ENCODE data around the gene SART3. TPM values are rescaled to one million over a fixed set of nuclear protein-coding genes. Genes with fewer than 3 reads are reported as not detected.
A peak's percentile ranks its signal among the peaks of the same experiment; 100 is the strongest.

SART3 gene
- total and polyA plus RNA-seq, 10 of the 15 experiments (the other 5 are each of a cell fraction or from before 2014, with no cell fraction given): 8.8 to 179 (median 54.9) TPM

GRCh38 chr12:108570743-108571608 is 10.0 kb upstream of the SART3 start:
- no peak for FAIRE-seq
- Histone ChIP-seq H2AFZ (ENCODE audit: control insufficient read depth, low read depth, low read length) (no peak overlapping the region), H3K27ac (ENCODE audit: control insufficient read depth, insufficient read depth) (peak overlapping the region; percentile 100), H3K4me3 (no peak overlapping the region), H3K4me1 (ENCODE audit: control insufficient read depth, insufficient read depth, low read length) (peaks cover 89% of the 10 kb centered on the region), H3K79me2 (ENCODE audit: control insufficient read depth, insufficient read depth, low read length) (peaks cover 10% of the 10 kb centered on the region), H3K9me3 (replicated peaks; ENCODE audit: control insufficient read depth, insufficient read depth, low read length) (no peaks in the 10 kb centered on the region), H3K36me3 (ENCODE audit: control insufficient read depth in 2 of 2, insufficient read depth in 2 of 2, low read length in 1 of 2) (peaks cover 6 to 12% of the 10 kb centered on the region in 2 experiments), H3K27me3 (replicated peaks in 1 of 2; ENCODE audit: control insufficient read depth in 2 of 2, insufficient read depth in 2 of 2, low read length in 1 of 2) (no peaks in the 10 kb centered on the region), H3K9ac (ENCODE audit: control insufficient read depth, insufficient read depth, low read length) (peak overlapping the region; percentile 48), H4K20me1 (ENCODE audit: control insufficient read depth, insufficient read depth) (no peaks in the 10 kb centered on the region), H3K4me2 (ENCODE audit: control insufficient read depth, insufficient read depth) (peak overlapping the region; percentile 46)
- no TSS peak for BruUV-seq (replicated peaks)
- intact Hi-C loops (cut with micrococcal nuclease; ENCODE audit: unreplicated experiment): loop anchor here (2.0 kb wide), 1 partner anchor 522 kb away; the partner anchor contains the start of gene ALKBH2
- no peak for ATAC-seq
- ChIA-PET SMC1A (ENCODE audit: uncharacterized antibody, unreplicated experiment) (interaction anchor here (0.7 to 26.5 kb wide), 17 partner anchors 22 to 509 kb away, joined by 3 to 718 read pairs (median 3); partner anchors contain the start of gene SELPLG), CTCF (interaction anchor here (0.7 to 21.5 kb wide), 21 partner anchors 10 to 522 kb away, joined by 3 to 866 read pairs (median 4); partner anchors contain the start of genes ALKBH2, ISCU, SART3 and SELPLG), RAD21 (ENCODE audit: unreplicated experiment) (interaction anchor here (0.9 to 23.0 kb wide), 12 partner anchors 9 to 522 kb away, joined by 3 to 633 read pairs (median 6); partner anchors contain the start of genes ALKBH2, ISCU and SELPLG), POLR2A (interaction anchor here (0.5 to 14.2 kb wide), 12 partner anchors 9 to 283 kb away, joined by 3 to 211 read pairs (median 5); partner anchors contain the start of genes ISCU and SELPLG)
- in situ Hi-C loops (cut with MboI): no loop called here
- 68% methylated on average over 3 of the region's 3 CpGs for WGBS (ENCODE audit: insufficient coverage, insufficient replicate concordance, low lambda C conversion rate, missing lambda C conversion rate)
- no peak for DNase-seq (ENCODE audit: low read depth, low spot score)
- TF ChIP-seq IKZF1 (conservative IDR thresholded peaks at IDR 0.05) (0 out of 2 replicates have a peak, but pooled peaks have one; percentile 21), ZNF207 (IDR thresholded peaks at IDR 0.05; ENCODE audit: borderline replicate concordance) (no peak), SREBF2 (IDR thresholded peaks at IDR 0.05; ENCODE audit: low read length) (no peak), FOS (IDR thresholded peaks at IDR 0.05; ENCODE audit: borderline replicate concordance, extremely low read depth, insufficient read length) (no peak), RAD21 (IDR thresholded peaks at IDR 0.05; ENCODE audit: insufficient read depth, low read depth, low read length) (peak; percentile 66), FOXM1 (IDR thresholded peaks at IDR 0.05; ENCODE audit: low read depth, low read length) (no peak), MYC (IDR thresholded peaks at IDR 0.05; ENCODE audit: insufficient read depth, insufficient read length, insufficient replicate concordance, low read length, severe bottlenecking) (no peak), MYB (IDR thresholded peaks at IDR 0.05; ENCODE audit: borderline replicate concordance, low read depth, low read length) (no peak), RCOR1 (conservative IDR thresholded peaks at IDR 0.05; ENCODE audit: low read depth, low read length) (no peak), BCLAF1 (IDR thresholded peaks at IDR 0.05) (no peak), BCL11A (IDR thresholded peaks at IDR 0.05; ENCODE audit: low read depth, low read length) (no peak), ZNF24 (IDR thresholded peaks at IDR 0.05) (no peak), GATAD2B (conservative IDR thresholded peaks at IDR 0.05; ENCODE audit: low read depth) (no peak), NR2C2 (IDR thresholded peaks at IDR 0.05; ENCODE audit: borderline replicate concordance, control insufficient read depth, insufficient read length, low read depth) (no peak), SMAD5 (IDR thresholded peaks at IDR 0.05; ENCODE audit: low read depth) (no peak), MLLT1 (IDR thresholded peaks at IDR 0.05) (no peak; the same call in 1 of the 2 replicates), CEBPB (IDR thresholded peaks at IDR 0.05; ENCODE audit: borderline replicate concordance in 1 of 2, low read depth in 2 of 2, low read length in 2 of 2) (no peak)
- TF ChIP-seq, protein P1, sequence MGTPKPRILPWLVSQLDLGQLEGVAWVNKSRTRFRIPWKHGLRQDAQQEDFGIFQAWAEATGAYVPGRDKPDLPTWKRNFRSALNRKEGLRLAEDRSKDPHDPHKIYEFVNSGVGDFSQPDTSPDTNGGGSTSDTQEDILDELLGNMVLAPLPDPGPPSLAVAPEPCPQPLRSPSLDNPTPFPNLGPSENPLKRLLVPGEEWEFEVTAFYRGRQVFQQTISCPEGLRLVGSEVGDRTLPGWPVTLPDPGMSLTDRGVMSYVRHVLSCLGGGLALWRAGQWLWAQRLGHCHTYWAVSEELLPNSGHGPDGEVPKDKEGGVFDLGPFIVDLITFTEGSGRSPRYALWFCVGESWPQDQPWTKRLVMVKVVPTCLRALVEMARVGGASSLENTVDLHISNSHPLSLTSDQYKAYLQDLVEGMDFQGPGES (IDR thresholded peaks at IDR 0.05): no peak

Measured in GM12878 (cell line).